ENCODE measurements around the gene TBX15. TPM values are rescaled to one million over a fixed set of nuclear protein-coding genes. Genes with fewer than 3 reads are reported as not detected.

The TBX15 gene
- total RNA-seq, 4 donors from 2014 or later: 3.3 to 10.8 (median 3.5) TPM

GRCh38 chr1:118982266-118982665 is 5.9 kb downstream of the TBX15 start:
- no peak for DNase-seq (ENCODE audit: low spot score in 2 of 2)
- Histone ChIP-seq H3K27ac (peak overlapping the region; percentile 21), H3K9me3 (no peaks in the 10 kb centered on the region), H3K4me3 (no peak overlapping the region), H3K4me1 (peaks cover 48% of the 10 kb centered on the region), H3K27me3 (peaks cover 88% of the 10 kb centered on the region), H3K36me3 (no peaks in the 10 kb centered on the region)
- TF ChIP-seq, protein P1, sequence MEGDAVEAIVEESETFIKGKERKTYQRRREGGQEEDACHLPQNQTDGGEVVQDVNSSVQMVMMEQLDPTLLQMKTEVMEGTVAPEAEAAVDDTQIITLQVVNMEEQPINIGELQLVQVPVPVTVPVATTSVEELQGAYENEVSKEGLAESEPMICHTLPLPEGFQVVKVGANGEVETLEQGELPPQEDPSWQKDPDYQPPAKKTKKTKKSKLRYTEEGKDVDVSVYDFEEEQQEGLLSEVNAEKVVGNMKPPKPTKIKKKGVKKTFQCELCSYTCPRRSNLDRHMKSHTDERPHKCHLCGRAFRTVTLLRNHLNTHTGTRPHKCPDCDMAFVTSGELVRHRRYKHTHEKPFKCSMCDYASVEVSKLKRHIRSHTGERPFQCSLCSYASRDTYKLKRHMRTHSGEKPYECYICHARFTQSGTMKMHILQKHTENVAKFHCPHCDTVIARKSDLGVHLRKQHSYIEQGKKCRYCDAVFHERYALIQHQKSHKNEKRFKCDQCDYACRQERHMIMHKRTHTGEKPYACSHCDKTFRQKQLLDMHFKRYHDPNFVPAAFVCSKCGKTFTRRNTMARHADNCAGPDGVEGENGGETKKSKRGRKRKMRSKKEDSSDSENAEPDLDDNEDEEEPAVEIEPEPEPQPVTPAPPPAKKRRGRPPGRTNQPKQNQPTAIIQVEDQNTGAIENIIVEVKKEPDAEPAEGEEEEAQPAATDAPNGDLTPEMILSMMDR (IDR thresholded peaks at IDR 0.05): no peak
- TF ChIP-seq POLR2A (IDR thresholded peaks at IDR 0.05) (no peak), EP300 (IDR thresholded peaks at IDR 0.05) (no peak), POLR2AphosphoS5 (IDR thresholded peaks at IDR 0.05) (no peak)
- 53% methylated on average over 6 of the region's 6 CpGs for WGBS

GRCh38 chr1:118981436-118981835 is 6.7 kb downstream of the TBX15 start:
- no peak overlapping the region for H3K4me3 ChIP-seq

DNA sequence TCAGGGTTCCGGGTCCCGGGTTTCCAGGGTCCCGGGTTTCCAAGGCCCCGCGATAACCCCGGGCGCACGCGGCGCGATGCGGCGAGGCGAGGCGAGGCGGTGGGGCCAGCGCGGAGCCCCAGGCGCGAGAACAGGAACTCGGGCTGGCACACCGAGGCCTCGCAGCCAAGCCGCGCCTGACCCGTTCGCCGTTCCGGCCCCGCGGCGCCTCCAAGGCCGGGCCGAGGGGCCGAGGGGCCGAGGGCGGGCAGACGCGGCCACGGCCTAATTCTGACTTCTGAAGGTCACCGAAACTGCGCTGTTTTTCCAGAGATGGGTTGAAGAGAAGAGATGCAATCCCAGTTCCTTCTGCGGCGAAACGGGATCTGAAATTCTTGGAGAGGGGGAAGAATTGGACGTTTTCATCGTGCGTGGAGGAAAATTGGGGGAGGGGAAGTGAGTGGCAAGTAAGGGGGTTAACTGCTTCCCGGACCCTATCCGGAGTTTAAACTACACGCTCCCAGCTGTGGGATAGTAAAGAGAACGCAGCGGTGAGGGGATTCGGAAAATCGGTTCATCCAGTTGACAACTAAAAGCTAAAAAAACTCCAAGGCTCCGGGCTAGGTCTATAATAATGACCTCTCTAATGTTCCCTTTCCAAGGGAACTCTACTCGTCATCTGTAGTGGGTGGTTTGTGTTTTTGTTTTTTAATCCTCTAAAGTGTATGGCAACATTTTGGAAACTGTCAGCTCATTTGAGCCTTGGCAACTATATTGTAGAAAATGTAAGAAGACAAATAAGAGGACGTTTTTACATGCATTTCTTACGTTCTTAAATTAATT is 8.2 kb downstream of the TBX15 start:
- H3K36me3 ChIP-seq: no peaks in the 10 kb centered on the region
- H3K4me1 ChIP-seq: peaks cover 30% of the 10 kb centered on the region
- TF ChIP-seq POLR2A (IDR thresholded peaks at IDR 0.05) (no peak), EP300 (IDR thresholded peaks at IDR 0.05) (no peak), POLR2AphosphoS5 (IDR thresholded peaks at IDR 0.05) (no peak)
- TF ChIP-seq, protein P1 (IDR thresholded peaks at IDR 0.05): no peak
- 22% methylated on average over 30 of the region's 59 CpGs for WGBS
- H3K9me3 ChIP-seq: no peaks in the 10 kb centered on the region
- DNase-seq (ENCODE audit: low spot score in 2 of 2): no peak
- H3K27ac ChIP-seq: peak overlapping the region; percentile 41
- H3K27me3 ChIP-seq: peaks cover 76% of the 10 kb centered on the region
- H3K4me3 ChIP-seq: peak overlapping the region; percentile 32

More at GRCh38 chr1:118981436-118981835, 6.7 kb downstream of the TBX15 start:
- TF ChIP-seq POLR2AphosphoS5 (IDR thresholded peaks at IDR 0.05): no peak
- no peak for TF ChIP-seq POLR2A (IDR thresholded peaks at IDR 0.05)
- TF ChIP-seq, protein P1 (IDR thresholded peaks at IDR 0.05): no peak
- TF ChIP-seq EP300 (IDR thresholded peaks at IDR 0.05): no peak
- no peak for DNase-seq (ENCODE audit: low spot score in 2 of 2)
- H3K9me3 ChIP-seq: no peaks in the 10 kb centered on the region
- peaks cover 43% of the 10 kb centered on the region for H3K4me1 ChIP-seq
- no peaks in the 10 kb centered on the region for H3K36me3 ChIP-seq
- no peak overlapping the region for H3K27ac ChIP-seq
- 66% methylated on average over 1 of the region's 1 CpG for WGBS
- H3K27me3 ChIP-seq: peaks cover 79% of the 10 kb centered on the region

GRCh38 chr1:118978914-118979701 is 9.0 kb downstream of the TBX15 start:
- peaks cover 73% of the 10 kb centered on the region for H3K27me3 ChIP-seq
- DNase-seq (ENCODE audit: low spot score in 2 of 2): no peak
- no peak for TF ChIP-seq POLR2AphosphoS5 (IDR thresholded peaks at IDR 0.05)
- no peak for TF ChIP-seq EP300 (IDR thresholded peaks at IDR 0.05)
- TF ChIP-seq, protein P1 (IDR thresholded peaks at IDR 0.05): no peak
- TF ChIP-seq POLR2A (IDR thresholded peaks at IDR 0.05): no peak
- H3K4me1 ChIP-seq: peaks cover 23% of the 10 kb centered on the region
- no peaks in the 10 kb centered on the region for H3K9me3 ChIP-seq
- 23% methylated on average over 23 of the region's 23 CpGs for WGBS
- no peaks in the 10 kb centered on the region for H3K36me3 ChIP-seq
- peak overlapping the region; percentile 32 for H3K4me3 ChIP-seq
- peak overlapping the region; percentile 41 for H3K27ac ChIP-seq

GRCh38 chr1:118977600-118977999 is 10.5 kb downstream of the TBX15 start:
- no peak for DNase-seq (ENCODE audit: low spot score in 2 of 2)
- Histone ChIP-seq H3K4me1 (peaks cover 18% of the 10 kb centered on the region), H3K27me3 (peaks cover 58% of the 10 kb centered on the region), H3K4me3 (no peak overlapping the region), H3K9me3 (no peaks in the 10 kb centered on the region), H3K36me3 (no peaks in the 10 kb centered on the region), H3K27ac (no peak overlapping the region)
- 41% methylated on average over 2 of the region's 2 CpGs for WGBS
- TF ChIP-seq POLR2A (IDR thresholded peaks at IDR 0.05) (no peak), EP300 (IDR thresholded peaks at IDR 0.05) (no peak), POLR2AphosphoS5 (IDR thresholded peaks at IDR 0.05) (no peak)
- TF ChIP-seq, protein P1 (IDR thresholded peaks at IDR 0.05): no peak

Measured in suprapubic skin (tissue), 4 donors.